Loucy (cell line): Measurements from ENCODE around the gene VSIG10L2.

Experiments
- EZH2phosphoT487 ChIP-seq: fragments of 200-600 bp; IDR thresholded peaks from 2 replicates; pipeline ENCODE4 v1.6.1; 2018; ENCODE audit warnings: antibody characterized with exemption, mild to moderate bottlenecking, moderate library complexity, borderline replicate concordance
- TF ChIP-seq, protein P1 (sequence below): fragments of 200-600 bp; sonication (generic); conservative IDR thresholded peaks from 2 replicates; pipeline ENCODE4 v1.5.1; 2014; ENCODE audit warnings: mild to moderate bottlenecking, antibody characterized with exemption, low read length

GRCh38 chr11:125980436-125980835 lies 34.6 kb downstream of the VSIG10L2 start:
- TF ChIP-seq, protein P1, sequence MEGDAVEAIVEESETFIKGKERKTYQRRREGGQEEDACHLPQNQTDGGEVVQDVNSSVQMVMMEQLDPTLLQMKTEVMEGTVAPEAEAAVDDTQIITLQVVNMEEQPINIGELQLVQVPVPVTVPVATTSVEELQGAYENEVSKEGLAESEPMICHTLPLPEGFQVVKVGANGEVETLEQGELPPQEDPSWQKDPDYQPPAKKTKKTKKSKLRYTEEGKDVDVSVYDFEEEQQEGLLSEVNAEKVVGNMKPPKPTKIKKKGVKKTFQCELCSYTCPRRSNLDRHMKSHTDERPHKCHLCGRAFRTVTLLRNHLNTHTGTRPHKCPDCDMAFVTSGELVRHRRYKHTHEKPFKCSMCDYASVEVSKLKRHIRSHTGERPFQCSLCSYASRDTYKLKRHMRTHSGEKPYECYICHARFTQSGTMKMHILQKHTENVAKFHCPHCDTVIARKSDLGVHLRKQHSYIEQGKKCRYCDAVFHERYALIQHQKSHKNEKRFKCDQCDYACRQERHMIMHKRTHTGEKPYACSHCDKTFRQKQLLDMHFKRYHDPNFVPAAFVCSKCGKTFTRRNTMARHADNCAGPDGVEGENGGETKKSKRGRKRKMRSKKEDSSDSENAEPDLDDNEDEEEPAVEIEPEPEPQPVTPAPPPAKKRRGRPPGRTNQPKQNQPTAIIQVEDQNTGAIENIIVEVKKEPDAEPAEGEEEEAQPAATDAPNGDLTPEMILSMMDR = no peak
- no peak for TF ChIP-seq EZH2phosphoT487
